A549 (cell line): ENCODE results near the gene PPFIA2. TPM values are rescaled to one million over a fixed set of nuclear protein-coding genes. Genes with fewer than 3 reads are reported as not detected.

Experiments used
- ATAC-seq, 2 experiments: fragments of 200-7000 bp in 1 of 2; fragments of >200 bp in 1 of 2; cut with Nextera tagmentation in 1 of 2; cut with Tn5 transposase in 1 of 2; 3 replicates each; pipeline versions ENCODE4 v1.8.0 to v1.9.1; 2018 to 2020; ENCODE audit warnings: mild to moderate bottlenecking in 1 of 2, moderate library complexity in 1 of 2
- CTCF ChIA-PET: fragments of 300-600 bp; sonication (Branson Sonifier 250); formaldehyde crosslinking; extraction: SDS; loops from one replicate; lab custom pipeline; 2021; ENCODE audit warnings: antibody characterized with exemption, inconsistent platforms; lab: Yijun Ruan, JAX
- POLR2A ChIA-PET: fragments of 350-600 bp; formaldehyde crosslinking; extraction: SDS; loops from one replicate; lab custom pipeline; 2021; ENCODE audit warnings: antibody characterized with exemption, inconsistent platforms; lab: Yijun Ruan, JAX
- DNase-seq, 2 experiments: peaks; one replicate each; pipeline versions ENCODE4 v3.0.0 to v3.0.0-alpha.2; 2011 to 2016; ENCODE audit warnings: low read depth in 1 of 2, low spot score in 1 of 2
- FAIRE-seq: peaks from 2 replicates; lab custom pipeline; 2011; peaks lifted over from hg19 to GRCh38; lab: Jason Lieb, UNC
- H3K27ac ChIP-seq, 2 experiments: fragments of >200 bp; sonication (Bioruptor Twin); formaldehyde crosslinking; 3 replicates each; pipeline ENCODE4 v1.5.1; 2016 to 2017
- H3K4me1 ChIP-seq: fragments of >200 bp; sonication (Bioruptor Twin); formaldehyde crosslinking; 3 replicates; pipeline ENCODE4 v1.6.1; 2016
- H3K4me2 ChIP-seq: fragments of >200 bp; sonication (Bioruptor Twin); formaldehyde crosslinking; 3 replicates; pipeline ENCODE4 v1.6.1; 2016
- H3K4me3 ChIP-seq: fragments of >200 bp; sonication (Bioruptor Twin); formaldehyde crosslinking; 3 replicates; pipeline ENCODE4 v1.5.1; 2016
- H3K9me3 ChIP-seq: fragments of >200 bp; sonication (Bioruptor Twin); formaldehyde crosslinking; 3 replicates; pipeline ENCODE4 v1.6.1; 2016
- CHD4 ChIP-seq: fragments of 200-600 bp; sonication (generic); IDR thresholded peaks from 2 replicates; pipeline ENCODE4 v1.6.1; 2016; ENCODE audit warnings: antibody characterized with exemption, mild to moderate bottlenecking, borderline replicate concordance
- EHMT2 ChIP-seq: fragments of 200-600 bp; sonication (generic); IDR thresholded peaks from 2 replicates; pipeline ENCODE4 v1.6.1; 2016; ENCODE audit warnings: antibody characterized with exemption, low read depth, mild to moderate bottlenecking, moderate library complexity
- GATA3 ChIP-seq: IDR thresholded peaks from 2 replicates; pipeline ENCODE4 v1.6.1; 2012; ENCODE audit warnings: borderline replicate concordance
- HDAC2 ChIP-seq: fragments of 200-600 bp; sonication (generic); IDR thresholded peaks from 2 replicates; pipeline ENCODE4 v1.6.1; 2016
- HOXB13 ChIP-seq: fragments of 250-450 bp; sonication (Bioruptor Pico); IDR thresholded peaks from 2 replicates; pipeline ENCODE4 v1.5.0; 2020; ENCODE audit warnings: low read depth, mild to moderate bottlenecking, moderate library complexity
- KDM1A ChIP-seq: fragments of 200-600 bp; sonication (generic); IDR thresholded peaks from 2 replicates; pipeline ENCODE4 v1.6.1; 2016; ENCODE audit warnings: low read depth, mild to moderate bottlenecking
- MAZ ChIP-seq: fragments of 150-350 bp; IDR thresholded peaks from 2 replicates; pipeline ENCODE4 v1.6.1; 2014; ENCODE audit warnings: antibody characterized with exemption, low read depth, low read length, borderline replicate concordance
- NPAS2 ChIP-seq: fragments of 250-450 bp; sonication (Bioruptor Pico); IDR thresholded peaks from 2 replicates; pipeline ENCODE4 v1.8.0; 2022; ENCODE audit warnings: mild to moderate bottlenecking, moderate library complexity, borderline replicate concordance
- NR3C1 ChIP-seq: fragments of >200 bp; sonication (Bioruptor Twin); formaldehyde crosslinking; IDR thresholded peaks from 3 replicates; pipeline ENCODE4 v1.6.1; 2017
- PHF8 ChIP-seq: fragments of 200-600 bp; sonication (generic); IDR thresholded peaks from 2 replicates; pipeline ENCODE4 v1.6.1; 2016; ENCODE audit warnings: low read depth, mild to moderate bottlenecking, antibody characterized with exemption, moderate library complexity, borderline replicate concordance
- POLR2AphosphoS2 ChIP-seq: conservative IDR thresholded peaks from 2 replicates; pipeline ENCODE4 v1.6.1; 2012; ENCODE audit warnings: low read length, improper control_type of control experiment, inconsistent platforms
- RAD21 ChIP-seq, 2 experiments: fragments of >200 bp in 1 of 2; sonication (Bioruptor Twin) in 1 of 2; formaldehyde crosslinking in 1 of 2; IDR thresholded peaks in 1 of 2; conservative IDR thresholded peaks in 1 of 2; 2 replicates in 1 of 2; 3 replicates in 1 of 2; pipeline ENCODE4 v1.6.1; 2012 to 2018; ENCODE audit warnings: inconsistent platforms in 1 of 2
- RARB ChIP-seq: fragments of 250-450 bp; sonication (Bioruptor Pico); IDR thresholded peaks from 2 replicates; pipeline ENCODE4 v1.8.0; 2021; ENCODE audit warnings: mild to moderate bottlenecking, moderate library complexity
- RFX5 ChIP-seq: fragments of 450-650 bp; IDR thresholded peaks from 2 replicates; pipeline ENCODE4 v1.7.1; 2014; ENCODE audit warnings: antibody characterized with exemption, mild to moderate bottlenecking, moderate library complexity
- SMC3 ChIP-seq: fragments of >200 bp; sonication (Bioruptor Twin); formaldehyde crosslinking; IDR thresholded peaks from 3 replicates; pipeline ENCODE4 v1.6.1; 2018; ENCODE audit warnings: inconsistent platforms
- ZFP36 ChIP-seq: fragments of 450-650 bp; IDR thresholded peaks from 2 replicates; pipeline ENCODE4 v1.6.1; 2014; ENCODE audit warnings: borderline replicate concordance; ENCODE audit not compliant: partially characterized antibody
- ZSCAN20 ChIP-seq: fragments of 250-450 bp; sonication (Bioruptor Pico); IDR thresholded peaks from 2 replicates; pipeline ENCODE4 v1.8.0; 2022; ENCODE audit warnings: mild to moderate bottlenecking, moderate library complexity
- WGBS: methylation state at CpG from one replicate; pipeline ENCODE4 v1.1.6; 2017; ENCODE audit errors: missing lambda C conversion rate; 5-methylcytosine and 5-hydroxymethylcytosine counted together
- polyA plus RNA-seq, 4 experiments: library from polyadenylated mRNA; depleted of rRNA in 3 of 4; stranded (reverse); fragments of >200 nt; fragmentation: RNase III in 1 of 4; extraction: RNeasy Plus Mini Kit Qiagen cat#74134 plus additional on column Dnase treatment in 1 of 4; gene quantifications; 2 replicates in 3 of 4; 3 replicates in 1 of 4; pipeline ENCODE4 v1.2.3, GENCODE V29; 2011 to 2017
- TF ChIP-seq, protein P1 (sequence below): fragments of >200 bp; sonication (Bioruptor Twin); formaldehyde crosslinking; IDR thresholded peaks from 3 replicates; pipeline ENCODE4 v1.5.1; 2016
- TF ChIP-seq, protein P2 (sequence below): IDR thresholded peaks from 2 replicates; pipeline ENCODE4 v1.6.1; 2012
- TF ChIP-seq, protein P3 (sequence below): fragments of >200 bp; sonication (Bioruptor Twin); formaldehyde crosslinking; IDR thresholded peaks from 2 replicates; pipeline ENCODE4 v1.6.1; 2016

The PPFIA2 gene
- polyA plus RNA-seq, 2 of the 4 experiments (the other 2 are of a cell fraction), result not detected

DNA sequence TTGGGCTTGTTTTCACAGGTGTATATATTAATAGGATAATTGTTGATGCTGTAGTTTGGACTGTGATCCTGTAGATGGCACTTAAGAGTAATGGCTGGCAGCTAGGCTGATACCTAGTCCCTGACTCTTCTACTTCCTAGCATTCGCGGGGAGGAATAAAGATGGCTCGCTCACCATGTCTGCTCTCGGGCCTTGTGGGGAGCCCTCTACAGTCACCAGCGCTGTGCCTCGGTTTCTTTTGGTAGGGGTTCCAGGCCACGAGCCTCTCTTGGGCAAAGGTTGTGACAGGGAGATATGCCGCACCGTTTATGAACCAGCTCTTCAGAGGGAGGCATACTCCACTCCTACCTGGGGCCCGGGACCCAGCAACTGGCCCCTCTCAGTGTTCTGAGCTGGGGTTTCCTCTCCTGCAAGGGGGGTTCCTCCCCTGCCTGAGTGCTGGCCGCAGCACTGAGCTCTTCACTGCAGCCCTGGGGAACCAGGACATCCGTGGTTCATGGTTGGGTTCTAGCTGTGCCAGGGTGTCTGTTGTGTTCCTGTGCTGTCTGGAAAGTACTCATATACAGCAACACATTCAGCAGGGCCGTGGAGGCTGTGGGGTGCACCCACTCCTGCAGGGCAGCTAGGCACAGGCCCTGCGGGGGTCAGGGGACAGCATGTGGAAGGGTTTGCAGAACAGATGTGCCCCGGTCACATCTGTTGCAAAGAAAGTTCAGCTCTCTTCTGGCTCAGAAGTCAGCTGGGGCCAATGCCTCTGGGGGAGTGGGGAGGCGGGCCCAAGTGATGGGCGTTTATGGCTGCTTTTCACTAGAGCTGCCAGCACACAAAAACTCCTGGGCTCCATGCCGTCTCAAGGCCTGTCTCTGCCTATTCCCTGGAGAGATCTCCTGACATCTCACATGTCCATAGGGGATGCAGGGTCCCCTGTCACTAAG lies 147.9 kb downstream of the PPFIA2 start:
- POLR2A ChIA-PET, result no interaction called here
- FAIRE-seq (no peak), ATAC-seq (peak; percentile 89 to 98), DNase-seq (peak; percentile 3 to 51)
- CTCF ChIA-PET, result interaction anchor here (1.1 to 1.6 kb wide), 4 partner anchors 15 to 161 kb away, joined by 3 to 11 read pairs (median 4); no protein-coding TSS in a partner anchor
- TF ChIP-seq NPAS2 (CRISPR knock-in tag), result no peak
- TF ChIP-seq RAD21 (conservative IDR thresholded peaks at IDR 0.05 in 1 of 2, IDR thresholded peaks at IDR 0.05 in 1 of 2), result peak; percentile 20 to 40; a peak in 2 of 5 replicates
- TF ChIP-seq, protein P1, sequence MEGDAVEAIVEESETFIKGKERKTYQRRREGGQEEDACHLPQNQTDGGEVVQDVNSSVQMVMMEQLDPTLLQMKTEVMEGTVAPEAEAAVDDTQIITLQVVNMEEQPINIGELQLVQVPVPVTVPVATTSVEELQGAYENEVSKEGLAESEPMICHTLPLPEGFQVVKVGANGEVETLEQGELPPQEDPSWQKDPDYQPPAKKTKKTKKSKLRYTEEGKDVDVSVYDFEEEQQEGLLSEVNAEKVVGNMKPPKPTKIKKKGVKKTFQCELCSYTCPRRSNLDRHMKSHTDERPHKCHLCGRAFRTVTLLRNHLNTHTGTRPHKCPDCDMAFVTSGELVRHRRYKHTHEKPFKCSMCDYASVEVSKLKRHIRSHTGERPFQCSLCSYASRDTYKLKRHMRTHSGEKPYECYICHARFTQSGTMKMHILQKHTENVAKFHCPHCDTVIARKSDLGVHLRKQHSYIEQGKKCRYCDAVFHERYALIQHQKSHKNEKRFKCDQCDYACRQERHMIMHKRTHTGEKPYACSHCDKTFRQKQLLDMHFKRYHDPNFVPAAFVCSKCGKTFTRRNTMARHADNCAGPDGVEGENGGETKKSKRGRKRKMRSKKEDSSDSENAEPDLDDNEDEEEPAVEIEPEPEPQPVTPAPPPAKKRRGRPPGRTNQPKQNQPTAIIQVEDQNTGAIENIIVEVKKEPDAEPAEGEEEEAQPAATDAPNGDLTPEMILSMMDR, result peak; percentile 5; the same call in 1 of the 3 replicates
- Histone ChIP-seq H3K27ac (no peak overlapping the region), H3K4me3 (no peak overlapping the region), H3K4me1 (no peaks in the 10 kb centered on the region), H3K4me2 (peak overlapping the region; percentile 58; the same call in 2 of the 3 replicates), H3K9me3 (no peaks in the 10 kb centered on the region)
- 24% methylated on average over 13 of the region's 18 CpGs for WGBS

DNA sequence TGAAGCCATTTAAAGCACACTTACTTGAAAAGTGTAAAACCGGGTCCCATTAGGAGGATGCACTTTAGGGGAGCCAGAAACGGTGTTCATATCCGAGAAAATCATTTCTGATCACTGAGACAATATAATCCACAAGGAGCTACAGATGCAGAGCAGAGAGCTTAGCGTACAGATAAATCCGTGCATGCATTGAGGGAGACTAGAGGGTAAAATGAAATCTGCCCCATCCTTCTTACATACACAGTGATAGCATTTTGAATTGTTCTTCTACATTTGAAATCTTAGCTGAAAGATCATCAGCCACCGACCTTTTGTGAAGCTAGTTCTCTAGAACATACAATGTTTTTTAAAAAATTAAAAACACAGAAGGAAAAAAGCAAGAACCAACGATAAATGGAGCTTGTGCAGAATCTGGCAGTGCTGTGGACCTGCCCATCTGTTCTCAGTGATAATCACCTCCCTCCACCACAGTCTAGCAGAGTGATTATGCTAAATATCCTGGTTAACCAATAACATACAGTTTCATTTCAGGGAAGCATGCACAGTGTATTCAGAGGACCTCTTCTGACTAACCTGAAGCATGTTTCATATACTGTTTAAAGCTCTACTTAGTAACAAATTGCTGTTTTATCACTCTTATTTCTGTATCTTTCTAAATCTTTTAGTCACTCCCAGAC lies 161.1 kb downstream of the PPFIA2 start:
- ChIA-PET CTCF (no interaction called here), POLR2A (no interaction called here)
- no peak overlapping the region for H3K4me2 ChIP-seq
- no peaks in the 10 kb centered on the region for H3K4me1 ChIP-seq
- FAIRE-seq (no peak), DNase-seq (no peak), ATAC-seq (no peak)
- WGBS, result 1% methylated on average over 7 of the region's 7 CpGs
- TF ChIP-seq MAZ, result no peak
- TF ChIP-seq POLR2AphosphoS2, result no peak
- no peak for TF ChIP-seq PHF8
- TF ChIP-seq, protein P2, sequence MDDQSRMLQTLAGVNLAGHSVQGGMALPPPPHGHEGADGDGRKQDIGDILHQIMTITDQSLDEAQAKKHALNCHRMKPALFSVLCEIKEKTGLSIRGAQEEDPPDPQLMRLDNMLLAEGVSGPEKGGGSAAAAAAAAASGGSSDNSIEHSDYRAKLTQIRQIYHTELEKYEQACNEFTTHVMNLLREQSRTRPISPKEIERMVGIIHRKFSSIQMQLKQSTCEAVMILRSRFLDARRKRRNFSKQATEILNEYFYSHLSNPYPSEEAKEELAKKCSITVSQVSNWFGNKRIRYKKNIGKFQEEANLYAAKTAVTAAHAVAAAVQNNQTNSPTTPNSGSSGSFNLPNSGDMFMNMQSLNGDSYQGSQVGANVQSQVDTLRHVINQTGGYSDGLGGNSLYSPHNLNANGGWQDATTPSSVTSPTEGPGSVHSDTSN, result no peak
- TF ChIP-seq NR3C1, result no peak
- TF ChIP-seq RFX5, result no peak
- TF ChIP-seq, protein P3, sequence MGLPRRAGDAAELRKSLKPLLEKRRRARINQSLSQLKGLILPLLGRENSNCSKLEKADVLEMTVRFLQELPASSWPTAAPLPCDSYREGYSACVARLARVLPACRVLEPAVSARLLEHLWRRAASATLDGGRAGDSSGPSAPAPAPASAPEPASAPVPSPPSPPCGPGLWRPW, result no peak
- no peak for TF ChIP-seq EHMT2
- TF ChIP-seq GATA3, result no peak
- TF ChIP-seq ZFP36, result no peak
- no peak for TF ChIP-seq HDAC2
- no peak for TF ChIP-seq SMC3
- no peak for TF ChIP-seq HOXB13 (CRISPR knock-in tag)
- H3K9me3 ChIP-seq, result no peaks in the 10 kb centered on the region
- no peak overlapping the region for H3K27ac ChIP-seq
- H3K4me3 ChIP-seq, result no peak overlapping the region

DNA sequence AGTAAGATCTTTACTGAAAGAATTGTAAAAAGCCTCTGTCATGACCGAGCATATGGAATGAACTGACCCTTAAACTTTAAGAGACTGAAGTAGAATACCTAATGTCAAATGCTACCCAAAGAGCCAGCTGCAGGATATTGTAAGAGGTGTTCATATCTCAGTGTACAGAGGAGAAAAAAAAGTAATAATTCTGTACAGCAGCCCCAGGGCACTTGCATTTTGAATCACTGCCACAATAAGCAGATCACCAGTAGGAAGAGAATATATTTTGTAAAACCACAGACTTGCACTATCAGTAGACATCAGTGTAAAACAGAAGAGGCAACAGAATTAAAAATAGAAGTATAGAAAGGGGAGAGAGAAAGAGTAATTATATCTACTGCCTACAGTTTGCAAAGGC lies 162.6 kb downstream of the PPFIA2 start:
- ATAC-seq (no peak), DNase-seq (no peak), FAIRE-seq (no peak)
- ChIA-PET POLR2A (no interaction called here), CTCF (no interaction called here)
- H3K4me3 ChIP-seq, result no peak overlapping the region
- H3K9me3 ChIP-seq, result no peaks in the 10 kb centered on the region; the same call in 2 of the 3 replicates
- TF ChIP-seq CHD4 (no peak), ZSCAN20 (no peak), RARB (CRISPR knock-in tag) (no peak), EHMT2 (no peak), KDM1A (no peak), HDAC2 (no peak)
- no peaks in the 10 kb centered on the region for H3K4me1 ChIP-seq
- H3K4me2 ChIP-seq, result no peak overlapping the region
- H3K27ac ChIP-seq, result no peak overlapping the region
- 12% methylated on average over 1 of the region's 1 CpG for WGBS
